SHP77 treated with DMSO at 0.1 percent for 48 hours (cell line): ENCODE measurements around the gene LEO1.

Experiments
- DNase-seq: peaks from one replicate; lab custom pipeline; 2025; lab: John Stamatoyannopoulos, UW

The LEO1 gene

DNA sequence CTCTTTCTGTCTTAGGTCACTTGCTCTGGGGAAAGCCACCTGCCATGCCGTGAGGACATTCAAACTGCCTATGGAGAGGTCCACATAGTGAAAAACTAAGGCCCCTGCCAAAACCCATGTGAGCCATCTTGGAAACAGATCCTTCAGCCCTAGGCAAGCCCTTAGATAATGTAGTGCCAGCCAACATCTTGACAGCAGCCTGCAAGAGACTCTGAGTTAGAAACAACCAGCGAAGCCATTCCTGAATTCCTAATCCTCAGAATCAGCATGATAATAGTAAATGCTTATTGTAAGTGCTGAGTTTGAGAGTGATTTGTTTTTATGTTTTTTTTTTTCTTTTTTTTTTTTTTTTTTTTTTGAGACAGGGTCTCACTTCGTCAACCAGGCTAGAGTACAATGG is 40.6 kb downstream of the LEO1 start:
- no peak for DNase-seq

DNA sequence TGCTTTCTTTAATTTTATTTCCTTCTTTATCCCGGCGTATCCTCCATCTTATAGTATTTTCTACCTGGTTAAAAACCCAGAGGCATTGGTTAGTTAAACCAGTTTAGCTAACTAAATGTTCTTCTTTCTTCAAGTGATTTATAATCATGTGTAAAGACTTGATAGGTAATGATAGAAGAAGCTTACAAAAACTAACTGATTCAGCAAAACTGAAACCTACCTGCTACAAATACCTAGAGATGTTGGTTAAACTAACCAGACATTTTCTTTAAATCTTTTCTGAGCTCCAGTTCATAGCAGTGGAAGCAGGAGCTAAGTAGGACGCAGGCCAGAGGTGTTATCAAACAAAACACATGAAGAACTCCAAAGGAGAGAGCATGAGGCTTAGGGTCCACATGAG is 44.8 kb downstream of the LEO1 start:
- no peak for DNase-seq

DNA sequence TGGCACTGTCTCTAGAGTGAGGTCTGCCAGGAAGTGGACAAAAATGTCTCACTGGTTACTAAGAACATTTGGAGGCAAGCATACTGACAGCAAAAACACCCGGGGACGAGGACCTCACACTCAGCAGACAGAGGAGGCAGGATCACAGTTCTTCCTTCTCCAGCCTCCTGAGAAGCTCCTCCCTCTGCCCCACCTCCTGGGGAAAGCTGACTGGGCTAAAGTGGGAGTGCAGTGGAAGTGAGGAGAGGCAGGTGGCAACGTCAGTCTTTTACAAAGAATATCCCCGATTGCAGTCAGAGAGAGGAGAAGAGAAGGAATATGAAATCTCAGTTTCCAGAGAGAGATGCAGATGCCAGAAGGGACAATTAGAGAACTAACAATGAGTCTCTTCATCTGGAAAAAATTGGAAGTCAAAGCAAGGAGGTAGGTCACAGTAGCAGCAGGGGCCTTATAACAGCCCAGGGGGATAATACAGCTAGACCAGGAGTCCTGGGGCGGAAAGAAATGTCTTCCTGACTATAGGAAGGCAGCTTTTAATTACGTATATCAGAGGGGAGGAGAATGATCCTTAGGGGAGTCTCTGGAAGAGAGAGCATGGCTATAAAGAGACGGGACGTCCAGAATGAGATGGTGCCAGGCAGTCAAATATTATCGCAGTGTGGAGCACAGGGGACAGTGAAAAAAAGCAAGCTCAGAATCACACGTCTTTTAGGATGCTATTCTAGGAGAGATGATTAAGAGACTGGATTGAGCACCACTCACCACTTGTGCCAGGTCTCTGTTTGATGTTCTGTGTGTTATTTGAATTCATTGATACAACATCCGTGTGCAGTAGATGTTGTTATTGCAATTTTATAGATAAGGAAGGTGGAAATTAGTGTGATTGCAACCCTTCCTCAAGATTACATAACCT is 47.2 kb downstream of the LEO1 start:
- DNase-seq = no peak

GRCh38 chr15:51917493-51917892 is 54.1 kb downstream of the LEO1 start:
- DNase-seq = peak; percentile 66

GRCh38 chr15:51912528-51912927 is 59.0 kb downstream of the LEO1 start:
- no peak for DNase-seq

GRCh38 chr15:51909584-51909983 is 62.0 kb downstream of the LEO1 start:
- DNase-seq = no peak

GRCh38 chr15:51908316-51908715 is 63.3 kb downstream of the LEO1 start:
- peak; percentile 11 for DNase-seq

DNA sequence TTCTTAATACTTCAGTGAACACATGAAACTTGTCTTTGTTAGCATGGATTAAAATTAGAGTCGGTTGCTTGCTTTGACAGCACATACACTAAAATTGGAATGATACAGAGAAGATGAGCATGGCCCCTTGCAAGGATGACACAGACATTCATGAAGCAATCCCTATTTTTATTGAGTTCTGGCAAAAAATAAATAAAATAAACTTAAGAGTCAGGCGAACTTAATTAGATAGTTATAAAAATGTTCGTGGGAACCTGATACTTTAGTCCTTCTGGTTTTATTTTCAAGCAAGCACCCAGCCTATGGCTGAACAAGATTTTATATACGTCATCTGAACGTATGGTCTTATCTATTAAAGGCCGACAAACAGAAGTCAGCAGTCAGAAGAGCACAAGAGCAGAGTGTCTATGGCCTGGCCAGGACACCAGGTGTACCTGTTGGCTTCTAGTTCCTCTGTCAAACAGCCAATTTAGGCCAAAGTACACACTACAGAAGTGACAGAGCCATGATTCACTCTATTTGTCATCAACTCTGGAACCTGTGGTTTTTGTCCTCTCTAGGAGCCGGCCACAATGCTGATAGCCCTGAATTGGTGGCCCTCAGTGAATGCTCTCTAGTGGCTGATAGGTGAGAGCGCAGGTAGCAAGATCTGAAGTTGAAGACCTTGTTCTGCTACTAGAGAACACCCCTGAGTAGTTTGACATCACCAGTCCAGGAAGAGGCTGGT is 64.3 kb downstream of the LEO1 start:
- DNase-seq = peak; percentile 92

DNA sequence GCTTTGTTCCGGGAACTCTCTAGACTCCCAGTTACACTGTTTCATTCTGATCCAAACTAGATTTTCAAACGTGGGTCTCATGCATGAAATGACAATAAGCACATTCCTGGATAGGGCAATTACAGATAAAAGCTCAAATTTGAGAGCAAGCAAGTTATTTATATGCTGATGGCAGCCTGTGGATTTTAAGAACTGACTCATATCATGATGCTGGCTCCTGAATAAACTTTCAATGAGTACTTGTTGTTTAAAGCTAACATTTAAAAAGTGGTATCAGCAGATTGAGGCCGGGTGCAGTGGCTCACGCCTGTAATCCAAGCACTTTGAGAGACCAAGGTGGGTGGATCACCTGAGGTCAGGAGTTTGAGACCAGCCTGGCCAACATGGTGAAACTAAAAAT is 66.6 kb downstream of the LEO1 start:
- no peak for DNase-seq

- no peak for DNase-seq
Observed at GRCh38 chr15:51904421-51904820, 67.2 kb downstream of the LEO1 start.

GRCh38 chr15:51889486-51889885 is 82.1 kb downstream of the LEO1 start:
- no peak for DNase-seq

DNA sequence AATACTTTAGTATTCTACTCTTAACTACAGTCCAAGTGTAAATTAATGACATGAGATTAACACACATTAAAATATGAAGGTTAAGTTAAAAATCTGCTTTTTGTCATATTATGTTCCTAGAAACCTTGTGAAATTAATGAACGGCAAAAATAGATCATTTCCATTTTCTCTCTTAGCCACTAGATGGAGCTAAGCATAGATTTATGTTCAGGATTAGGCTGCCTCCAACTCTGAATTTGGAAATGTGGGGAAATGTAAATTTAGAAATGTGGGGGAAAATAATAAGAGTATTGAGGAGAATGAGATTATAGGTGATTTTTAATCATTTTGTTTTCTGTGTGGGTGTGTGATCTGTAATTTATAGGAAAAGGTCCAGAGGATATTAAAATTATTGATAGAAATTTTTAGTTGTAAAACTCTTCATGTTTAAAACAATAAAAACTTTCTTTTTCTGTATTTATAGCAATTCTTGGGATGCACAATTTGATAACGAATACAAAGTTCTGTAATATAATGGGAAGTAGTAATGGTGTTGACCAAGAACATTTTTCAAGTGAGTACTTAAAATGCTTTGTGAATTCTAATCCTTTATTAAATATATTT is 82.9 kb downstream of the LEO1 start:
- DNase-seq = no peak
